ENCODE results near the gene PPFIA2. TPM values are rescaled to one million over a fixed set of nuclear protein-coding genes. Genes with fewer than 3 reads are reported as not detected.

PPFIA2 gene
- total RNA-seq, 4 donors from 2014 or later: 5.4 to 19.5 (median 18.5) TPM; not detected in 1

DNA sequence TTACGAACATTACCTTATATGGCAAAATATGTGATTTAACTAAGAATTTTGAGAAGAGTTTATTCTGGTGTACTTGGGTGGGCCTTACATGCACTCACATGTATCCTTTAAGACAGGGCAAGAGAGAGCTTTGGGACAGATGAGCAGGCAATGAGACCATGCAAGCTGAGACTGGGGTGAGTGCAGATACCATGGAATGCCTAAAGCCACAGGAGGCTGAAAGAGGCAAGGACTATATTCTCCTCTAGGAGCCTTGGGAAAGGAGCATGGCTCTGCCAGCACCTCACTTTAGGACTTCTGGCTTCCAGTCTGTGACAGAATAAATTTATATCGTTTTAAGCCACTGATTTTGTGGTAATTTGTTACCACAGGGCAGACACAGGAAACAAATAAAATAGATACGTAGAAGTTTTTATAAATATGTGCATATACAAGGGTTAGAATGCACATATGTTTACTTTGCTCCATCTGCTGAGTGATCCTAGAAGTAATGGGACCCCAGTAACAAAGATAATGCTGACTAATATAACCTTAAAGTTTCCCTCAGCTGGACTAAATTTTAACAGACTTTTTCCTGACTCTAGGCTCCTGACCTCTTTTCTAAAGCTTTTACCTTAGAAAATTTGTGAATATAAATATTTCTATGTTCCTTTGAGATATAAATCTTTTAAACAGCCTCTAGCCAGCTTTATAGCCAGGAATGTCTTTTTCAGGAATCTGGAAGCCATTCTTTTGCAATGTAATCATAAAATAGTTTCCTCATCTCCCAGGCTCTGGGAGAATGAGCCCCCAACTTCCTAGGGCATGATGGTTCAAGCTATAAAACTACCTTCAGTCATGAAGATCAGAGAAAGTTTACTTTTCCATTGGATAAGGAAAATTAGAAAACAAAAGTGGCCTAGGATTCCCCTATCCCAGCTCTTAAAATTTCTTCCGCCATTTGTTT lies 216.8 kb downstream of the PPFIA2 start:
- Histone ChIP-seq H3K4me3 (no peak overlapping the region), H3K27ac (no peak overlapping the region)

DNA sequence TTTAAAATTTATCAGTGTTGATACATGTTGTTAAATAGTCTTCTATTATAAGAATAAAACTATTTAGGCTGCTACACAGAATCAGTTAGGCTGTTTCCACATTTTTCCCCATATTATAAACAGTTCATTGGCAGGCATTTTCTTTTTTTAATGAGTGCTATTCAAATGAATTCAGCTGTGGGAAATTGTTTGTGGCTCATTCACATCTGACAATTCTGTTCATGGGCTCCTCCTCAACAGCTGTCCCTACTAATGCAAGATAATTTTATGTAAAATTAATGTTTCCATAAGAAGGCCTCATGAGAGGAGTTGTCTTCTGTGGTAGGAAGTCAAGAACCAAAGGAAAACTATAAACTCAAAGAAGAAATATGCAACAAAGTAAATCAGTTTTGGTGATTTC lies 218.0 kb downstream of the PPFIA2 start:
- H3K9me3 ChIP-seq: no peaks in the 10 kb centered on the region
- no peaks in the 10 kb centered on the region for H3K27me3 ChIP-seq
- DNase-seq: no peak
- no peak overlapping the region for H3K4me3 ChIP-seq
- no peaks in the 10 kb centered on the region for H3K36me3 ChIP-seq
- no peaks in the 10 kb centered on the region for H3K4me1 ChIP-seq
- H3K27ac ChIP-seq: no peak overlapping the region
- intact Hi-C loops (cut with DNase I; ENCODE audit: low total_unique reads): no loop called here
- TF ChIP-seq, protein P1, sequence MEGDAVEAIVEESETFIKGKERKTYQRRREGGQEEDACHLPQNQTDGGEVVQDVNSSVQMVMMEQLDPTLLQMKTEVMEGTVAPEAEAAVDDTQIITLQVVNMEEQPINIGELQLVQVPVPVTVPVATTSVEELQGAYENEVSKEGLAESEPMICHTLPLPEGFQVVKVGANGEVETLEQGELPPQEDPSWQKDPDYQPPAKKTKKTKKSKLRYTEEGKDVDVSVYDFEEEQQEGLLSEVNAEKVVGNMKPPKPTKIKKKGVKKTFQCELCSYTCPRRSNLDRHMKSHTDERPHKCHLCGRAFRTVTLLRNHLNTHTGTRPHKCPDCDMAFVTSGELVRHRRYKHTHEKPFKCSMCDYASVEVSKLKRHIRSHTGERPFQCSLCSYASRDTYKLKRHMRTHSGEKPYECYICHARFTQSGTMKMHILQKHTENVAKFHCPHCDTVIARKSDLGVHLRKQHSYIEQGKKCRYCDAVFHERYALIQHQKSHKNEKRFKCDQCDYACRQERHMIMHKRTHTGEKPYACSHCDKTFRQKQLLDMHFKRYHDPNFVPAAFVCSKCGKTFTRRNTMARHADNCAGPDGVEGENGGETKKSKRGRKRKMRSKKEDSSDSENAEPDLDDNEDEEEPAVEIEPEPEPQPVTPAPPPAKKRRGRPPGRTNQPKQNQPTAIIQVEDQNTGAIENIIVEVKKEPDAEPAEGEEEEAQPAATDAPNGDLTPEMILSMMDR (IDR thresholded peaks at IDR 0.05): no peak
- no peak for TF ChIP-seq POLR2A (IDR thresholded peaks at IDR 0.05)

More for the DNA sequence above, 216.8 kb downstream of the PPFIA2 start:
- TF ChIP-seq, protein P1 (IDR thresholded peaks at IDR 0.05): no peak
- no peak for TF ChIP-seq POLR2A (IDR thresholded peaks at IDR 0.05)
- Histone ChIP-seq H3K27me3 (no peaks in the 10 kb centered on the region), H3K9me3 (no peaks in the 10 kb centered on the region), H3K4me1 (no peaks in the 10 kb centered on the region), H3K36me3 (no peaks in the 10 kb centered on the region)
- intact Hi-C loops (cut with DNase I; ENCODE audit: low total_unique reads): no loop called here
- DNase-seq: no peak

DNA sequence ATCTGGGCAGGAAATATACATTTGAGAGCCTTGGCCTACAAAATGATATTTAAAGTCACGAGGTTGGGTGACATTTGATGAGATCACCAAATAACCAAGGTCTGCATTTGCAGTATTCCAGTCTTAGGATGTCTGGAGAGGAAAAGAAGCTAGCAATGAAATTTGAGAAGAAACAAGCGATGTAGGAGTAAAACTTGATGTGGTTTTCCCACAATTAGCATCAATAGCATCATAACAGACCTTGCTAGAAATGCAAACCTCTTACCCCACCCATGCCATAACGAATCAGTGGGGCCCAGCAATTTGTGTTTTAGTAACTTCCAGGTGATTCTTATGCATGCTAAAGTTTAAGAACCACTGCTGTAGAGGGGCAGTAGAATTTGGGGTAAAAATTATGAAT lies 219.9 kb downstream of the PPFIA2 start:
- Histone ChIP-seq H3K4me3 (no peak overlapping the region), H3K9me3 (no peaks in the 10 kb centered on the region)
- intact Hi-C loops (cut with DNase I; ENCODE audit: low total_unique reads): no loop called here

DNA sequence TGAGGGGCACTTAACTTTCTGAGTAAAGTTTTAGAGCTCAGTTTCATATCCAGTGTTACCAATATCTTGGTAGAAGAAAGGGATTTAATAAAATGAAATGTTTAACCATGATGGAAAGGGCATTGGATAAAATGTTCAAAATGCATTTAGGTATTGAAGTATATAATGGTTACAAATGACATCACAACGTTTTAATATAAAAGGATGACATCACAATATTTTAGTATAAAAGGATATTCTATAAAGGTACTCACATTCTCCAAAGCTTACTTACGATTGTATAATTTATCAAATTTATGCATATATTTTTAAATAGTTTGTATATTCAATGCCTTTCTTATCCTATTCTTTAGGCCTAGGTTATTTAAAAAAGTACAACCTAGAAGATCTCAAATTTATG lies 226.1 kb downstream of the PPFIA2 start:
- intact Hi-C loops (cut with DNase I; ENCODE audit: low total_unique reads): no loop called here
- Histone ChIP-seq H3K4me1 (no peaks in the 10 kb centered on the region), H3K27ac (no peak overlapping the region), H3K36me3 (no peaks in the 10 kb centered on the region), H3K9me3 (no peaks in the 10 kb centered on the region), H3K27me3 (no peaks in the 10 kb centered on the region), H3K4me3 (no peak overlapping the region)
- no peak for DNase-seq
- TF ChIP-seq, protein P1 (IDR thresholded peaks at IDR 0.05): no peak
- TF ChIP-seq POLR2A (IDR thresholded peaks at IDR 0.05): no peak

More for the DNA sequence above, 219.9 kb downstream of the PPFIA2 start:
- Histone ChIP-seq H3K36me3 (no peaks in the 10 kb centered on the region), H3K4me1 (no peaks in the 10 kb centered on the region), H3K27ac (no peak overlapping the region), H3K27me3 (no peaks in the 10 kb centered on the region)
- TF ChIP-seq, protein P1 (IDR thresholded peaks at IDR 0.05): no peak
- no peak for TF ChIP-seq POLR2A (IDR thresholded peaks at IDR 0.05)
- DNase-seq: no peak

DNA sequence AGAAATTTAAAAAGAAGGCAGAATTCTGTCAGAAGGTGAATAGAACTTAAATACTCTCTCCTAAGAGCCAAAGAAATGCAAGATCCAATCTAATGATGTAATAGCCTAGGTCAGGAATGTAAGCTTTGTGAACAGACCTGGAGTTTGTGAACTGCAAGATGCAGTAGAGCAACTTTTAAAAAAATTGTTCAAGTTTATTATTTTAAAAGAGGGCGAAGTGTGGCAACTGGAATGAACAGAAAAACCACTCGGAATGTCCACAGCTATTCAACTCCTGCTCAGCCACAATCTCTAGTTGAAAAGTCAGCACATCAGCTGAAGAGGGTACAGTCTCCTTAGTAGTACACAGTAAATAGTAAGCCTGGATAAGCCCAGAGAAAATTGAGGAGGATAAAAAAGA lies 228.8 kb downstream of the PPFIA2 start:
- no peaks in the 10 kb centered on the region for H3K27me3 ChIP-seq
- H3K27ac ChIP-seq: no peak overlapping the region
- H3K4me1 ChIP-seq: no peaks in the 10 kb centered on the region
- intact Hi-C loops (cut with DNase I; ENCODE audit: low total_unique reads): no loop called here
- TF ChIP-seq, protein P1 (IDR thresholded peaks at IDR 0.05): no peak
- DNase-seq: no peak
- H3K36me3 ChIP-seq: no peaks in the 10 kb centered on the region
- no peaks in the 10 kb centered on the region for H3K9me3 ChIP-seq
- no peak overlapping the region for H3K4me3 ChIP-seq
